Stimulated activated CD4-positive, alpha-beta T cell treated with anti-CD3 and anti-CD28 coated beads, Interleukin-15, amount 100 ng/mL, for 1 hour (primary cell): ENCODE measurements around the gene DNAH3.
"Not testable (repeated sequence)": the region's sequence is repeated elsewhere in the genome, so short reads cannot be mapped to it uniquely, and the experiment has no call there.

Experiments used
- DNase-seq, 2 donors: peaks; one replicate each; pipeline ENCODE4 v3.0.0-alpha.2; 2020; ENCODE audit warnings: low read depth in 1 of 2, low spot score in 1 of 2

Gene DNAH3

GRCh38 chr16:21023509-21024202, 127.0 kb downstream of the DNAH3 start:
- DNase-seq: no peak

- no peak for DNase-seq
These were observed 129.3 kb downstream of the DNAH3 start for GRCh38 chr16:21021316-21021715.

GRCh38 chr16:21009815-21010214, 140.8 kb downstream of the DNAH3 start:
- no peak for DNase-seq

GRCh38 chr16:21005008-21005407, 145.6 kb downstream of the DNAH3 start:
- no peak for DNase-seq

GRCh38 chr16:21001262-21001661, 149.4 kb downstream of the DNAH3 start:
- no peak for DNase-seq

GRCh38 chr16:20997147-20997546, 153.5 kb downstream of the DNAH3 start:
- no peak for DNase-seq

- DNase-seq: no peak
These were observed 154.9 kb downstream of the DNAH3 start for GRCh38 chr16:20995711-20996110.

GRCh38 chr16:20989496-20990070, 161.1 kb downstream of the DNAH3 start:
- DNase-seq: not testable (repeated sequence)

GRCh38 chr16:20987049-20987448, 163.6 kb downstream of the DNAH3 start:
- DNase-seq: no peak

GRCh38 chr16:20984019-20984418, 166.6 kb downstream of the DNAH3 start:
- DNase-seq: no peak

- no peak for DNase-seq
These were observed 174.1 kb downstream of the DNAH3 start for GRCh38 chr16:20976576-20976975.

GRCh38 chr16:20973201-20973600, 177.4 kb downstream of the DNAH3 start:
- not testable (repeated sequence) for DNase-seq

- no peak for DNase-seq
These were observed 179.2 kb downstream of the DNAH3 start for GRCh38 chr16:20971401-20971800.

GRCh38 chr16:20969386-20969785, 181.3 kb downstream of the DNAH3 start:
- no peak for DNase-seq

- no peak for DNase-seq
These were observed 181.9 kb downstream of the DNAH3 start for GRCh38 chr16:20968765-20969164.

- no peak for DNase-seq
These were observed 189.7 kb downstream of the DNAH3 start for GRCh38 chr16:20960899-20961298.

- no peak for DNase-seq
These were observed 193.5 kb downstream of the DNAH3 start for GRCh38 chr16:20957153-20957552.

GRCh38 chr16:20956319-20956718, 194.3 kb downstream of the DNAH3 start:
- DNase-seq: no peak

GRCh38 chr16:20954574-20954973, 196.1 kb downstream of the DNAH3 start:
- no peak for DNase-seq

GRCh38 chr16:20952139-20952920, 198.3 kb downstream of the DNAH3 start:
- DNase-seq: no peak

- no peak for DNase-seq
These were observed 200.4 kb downstream of the DNAH3 start for GRCh38 chr16:20950294-20950693.

GRCh38 chr16:20949660-20950059, 201.0 kb downstream of the DNAH3 start:
- no peak for DNase-seq
